K562 (cell line): ENCODE results near the gene KPNA1. TPM values are rescaled to one million over a fixed set of nuclear protein-coding genes. Genes with fewer than 3 reads are reported as not detected.

Source experiments
- ATAC-seq: fragments of 200-7000 bp; cut with Tn5 transposase; 3 replicates; pipeline ENCODE4 v1.9.1; 2020; ENCODE audit warnings: moderate library complexity
- BruUV-seq: library from RNA; stranded (reverse); fragments of 400-500 nt; replicated peaks from 2 replicates; lab custom pipeline; 2021; lab: Mats Ljungman, UMichigan
- CTCF ChIA-PET: fragments of 300-600 bp; formaldehyde crosslinking; extraction: SDS; loops from one replicate; lab custom pipeline; 2021; ENCODE audit warnings: low intra/inter-chr PET ratio; lab: Yijun Ruan, JAX
- POLR2A ChIA-PET: fragments of 300-600, 350-650 bp; sonication (Branson Sonifier 250); formaldehyde crosslinking; extraction: SDS; loops from one replicate; lab custom pipeline; 2021; ENCODE audit warnings: antibody characterized with exemption, inconsistent platforms; lab: Yijun Ruan, JAX
- DNase-seq, 4 experiments: peaks; one replicate each; pipeline versions ENCODE4 v3.0.0 to v3.0.0-alpha.2; 2011 to 2018; ENCODE audit warnings: low spot score in 3 of 4, mixed read lengths in 3 of 4; ENCODE audit errors: extremely low read depth in 1 of 4
- FAIRE-seq: peaks from 2 replicates; lab custom pipeline; 2011; peaks lifted over from hg19 to GRCh38; lab: Jason Lieb, UNC
- H2AFZ ChIP-seq: 2 replicates; pipeline ENCODE4 v1.6.0; 2011; ENCODE audit warnings: low read depth, low read length, control low read depth, inconsistent platforms
- H3K27ac ChIP-seq: fragments of 200-600 bp; 3 replicates; pipeline ENCODE4 v1.8.0; 2011; ENCODE audit warnings: low read depth, mild to moderate bottlenecking, control low read depth, inconsistent platforms, low read length, moderate library complexity, mixed read lengths; ENCODE audit errors: extremely low read depth
- H3K27me3 ChIP-seq, 2 experiments: fragments of 300-600 bp in 1 of 2; 2 replicates in 1 of 2; 3 replicates in 1 of 2; pipeline versions ENCODE4 v1.6.0 to v1.8.0; 2011; ENCODE audit warnings: inconsistent platforms in 2 of 2, low read length in 2 of 2, mild to moderate bottlenecking in 1 of 2, mixed read lengths in 1 of 2, moderate library complexity in 1 of 2; ENCODE audit not compliant: control insufficient read depth in 2 of 2, insufficient read depth in 2 of 2
- H3K36me3 ChIP-seq: fragments of 300-600 bp; 3 replicates; pipeline ENCODE4 v1.8.0; 2011; ENCODE audit warnings: mild to moderate bottlenecking, low read length, inconsistent platforms; ENCODE audit not compliant: control insufficient read depth, insufficient read depth
- H3K4me1 ChIP-seq, 2 experiments: fragments of 200-600 bp in 1 of 2; replicated peaks in 1 of 2; 2 replicates in 1 of 2; 3 replicates in 1 of 2; pipeline versions ENCODE4 v1.5.1 to v1.8.0; 2011; ENCODE audit warnings: inconsistent platforms in 2 of 2, low read length in 2 of 2, mild to moderate bottlenecking in 1 of 2, mixed read lengths in 1 of 2, moderate library complexity in 1 of 2; ENCODE audit not compliant: control insufficient read depth in 2 of 2, insufficient read depth in 2 of 2
- H3K4me2 ChIP-seq: 2 replicates; pipeline ENCODE4 v1.6.1; 2011; ENCODE audit warnings: low read length, control low read depth, inconsistent platforms, mixed read lengths; ENCODE audit not compliant: insufficient read depth
- H3K4me3 ChIP-seq: fragments of 200-600 bp; sonication (generic), shearing (Covaris generic); 2 replicates; pipeline ENCODE4 v1.5.1; 2016; ENCODE audit warnings: control low read depth, inconsistent platforms
- H3K79me2 ChIP-seq: fragments of 200-600 bp; 3 replicates; pipeline ENCODE4 v1.8.0; 2011; ENCODE audit warnings: low read length, inconsistent platforms; ENCODE audit not compliant: control insufficient read depth, insufficient read depth
- H3K9ac ChIP-seq, 2 experiments: 2 replicates each; pipeline versions ENCODE4 v1.6.0 to v1.6.1; 2011; ENCODE audit warnings: low read depth in 2 of 2, low read length in 2 of 2, control low read depth in 1 of 2, inconsistent platforms in 1 of 2, mild to moderate bottlenecking in 1 of 2, mixed read lengths in 1 of 2; ENCODE audit not compliant: insufficient read depth in 1 of 2
- H3K9me1 ChIP-seq: one replicate; pipeline ENCODE4 v1.6.0; 2011; ENCODE audit warnings: inconsistent platforms, mild to moderate bottlenecking, low read length, moderate library complexity; ENCODE audit not compliant: control insufficient read depth, insufficient read depth
- H3K9me3 ChIP-seq: replicated peaks from 2 replicates; pipeline ENCODE4 v1.5.1; 2011; ENCODE audit warnings: low read depth, low read length, inconsistent platforms; ENCODE audit not compliant: control insufficient read depth, insufficient read depth
- H4K20me1 ChIP-seq: replicated peaks from 2 replicates; pipeline ENCODE4 v1.6.1; 2011; ENCODE audit warnings: low read length, inconsistent platforms, mixed read lengths; ENCODE audit not compliant: control insufficient read depth, insufficient read depth
- BCLAF1 ChIP-seq, 2 experiments: fragments of 450-650 bp in 1 of 2; IDR thresholded peaks; 2 replicates each; pipeline ENCODE4 v1.6.1; 2011 to 2017; ENCODE audit warnings: low read depth in 2 of 2, antibody characterized with exemption in 1 of 2, borderline replicate concordance in 1 of 2, low read length in 1 of 2, mild to moderate bottlenecking in 1 of 2, mixed read lengths in 1 of 2; ENCODE audit not compliant: control insufficient read depth in 1 of 2
- CREB5 ChIP-seq: fragments of 250-450 bp; sonication (Bioruptor Pico); IDR thresholded peaks from 2 replicates; pipeline ENCODE4 v1.5.0; 2020; ENCODE audit warnings: mild to moderate bottlenecking
- DIDO1 ChIP-seq: fragments of 450-650 bp; IDR thresholded peaks from 2 replicates; pipeline ENCODE4 v1.6.1; 2016; ENCODE audit warnings: low read depth, missing biosample characterization, missing genetic modification characterization
- EZH2 ChIP-seq: IDR thresholded peaks from 2 replicates; pipeline ENCODE4 v1.6.1; 2012; ENCODE audit warnings: low read depth, mild to moderate bottlenecking, inconsistent platforms, low read length, borderline replicate concordance
- GATA2 ChIP-seq: sonication (generic); formaldehyde crosslinking; IDR thresholded peaks from 2 replicates; pipeline ENCODE4 v1.4.0; 2020; ENCODE audit warnings: mild to moderate bottlenecking, missing genetic modification reagents
- KLF6 ChIP-seq: fragments of 250-450 bp; sonication (Bioruptor Pico); IDR thresholded peaks from 2 replicates; pipeline ENCODE4 v1.4.0; 2020; ENCODE audit warnings: mild to moderate bottlenecking, moderate library complexity, borderline replicate concordance
- MLLT1 ChIP-seq, 2 experiments: fragments of 450-650 bp; IDR thresholded peaks; 2 replicates each; pipeline ENCODE4 v1.6.1; 2016
- MNT ChIP-seq, 2 experiments: fragments of 450-650 bp; conservative IDR thresholded peaks; 2 replicates each; pipeline ENCODE4 v1.6.1; 2017; ENCODE audit warnings: mild to moderate bottlenecking in 2 of 2, moderate library complexity in 2 of 2
- PCBP2 ChIP-seq: fragments of 200-400 bp; formaldehyde crosslinking; IDR thresholded peaks from 2 replicates; pipeline ENCODE4 v1.6.1; 2018; ENCODE audit warnings: low read length, low read depth, mild to moderate bottlenecking, moderate library complexity; ENCODE audit not compliant: poor library complexity, severe bottlenecking
- RAD51 ChIP-seq: fragments of 450-650 bp; IDR thresholded peaks from 2 replicates; pipeline ENCODE4 v1.7.1; 2016; ENCODE audit warnings: low read depth, mild to moderate bottlenecking, borderline replicate concordance
- ZC3H4 ChIP-seq: sonication (generic); formaldehyde crosslinking; IDR thresholded peaks from 2 replicates; pipeline ENCODE4 v1.9.0; 2021; ENCODE audit warnings: missing genetic modification reagents, borderline replicate concordance
- ZNF584 ChIP-seq: fragments of 200-800 bp; sonication (Bioruptor generic); IDR thresholded peaks from 2 replicates; pipeline ENCODE4 v1.6.1; 2016; ENCODE audit warnings: low read depth, mild to moderate bottlenecking, missing genetic modification characterization, missing compliant biosample characterization
- WGBS: fragments of 100-300 bp; shearing (Covaris generic); methylation state at CpG from one replicate; pipeline ENCODE4 v1.1.6; 2016; ENCODE audit warnings: low coverage, mixed read lengths; ENCODE audit not compliant: insufficient coverage; ENCODE audit errors: missing lambda C conversion rate; 5-methylcytosine and 5-hydroxymethylcytosine counted together
- in situ Hi-C: fragments of 300-500 bp; cut with MboI; formaldehyde crosslinking; loops from 4 replicates; pipeline ENCODE4 v1.15.0; 2018; ENCODE audit warnings: inconsistent platforms, mixed read lengths
- intact Hi-C: fragments of 100-400 bp; cut with micrococcal nuclease; formaldehyde crosslinking; loops from 2 replicates; pipeline ENCODE4 v1.14.2; 2022
- polyA plus RNA-seq, 8 experiments: library from polyadenylated mRNA; depleted of rRNA in 4 of 8; stranded (reverse) in 5 of 8; unstranded in 3 of 8; fragments of >200 nt; fragmentation: Nextera tagmentation in 2 of 8; fragmentation: Illumina TruSeq in 1 of 8; extraction: Ambion mirVana in 2 of 8; extraction: Trizol in 1 of 8; gene quantifications; 2 replicates each; pipeline versions ENCODE4 v1.2.1 to v1.2.3, GENCODE V29; 2011 to 2014; ENCODE audit warnings: inconsistent platforms in 1 of 8, missing spikeins in 1 of 8
- total RNA-seq, 7 experiments: library from RNA; depleted of rRNA in 6 of 7; stranded (reverse); fragments of >200 nt in 6 of 7; fragmentation: Illumina TruSeq in 2 of 7; extraction: Trizol in 2 of 7; gene quantifications; 2 replicates each; pipeline versions ENCODE4 v1.2.1 to v1.2.3, GENCODE V29; 2011 to 2021; ENCODE audit warnings: low replicate concordance in 1 of 7

The KPNA1 gene
- total and polyA plus RNA-seq, 9 of the 15 experiments (the other 6 are each of a cell fraction or from before 2014, with no cell fraction given): 9.3 to 53.8 (median 33.5) TPM

- POLR2A ChIA-PET: no interaction called here
- intact Hi-C loops: no loop called here
- TF ChIP-seq EZH2: no peak
- TF ChIP-seq KLF6 (CRISPR knock-in tag): no peak
- no peak for TF ChIP-seq CREB5
- TF ChIP-seq GATA2: no peak
- no peak for TF ChIP-seq RAD51
- no peak for TF ChIP-seq MNT (conservative IDR thresholded peaks at IDR 0.05)
- no peak for TF ChIP-seq DIDO1
- no peak for TF ChIP-seq ZC3H4 (CRISPR knock-in tag)
- TF ChIP-seq MLLT1 (IDR thresholded peaks at IDR 0.05): no peak
- no peak for TF ChIP-seq ZNF584
- TF ChIP-seq BCLAF1 (IDR thresholded peaks at IDR 0.05; ENCODE audit: borderline replicate concordance in 1 of 2, control insufficient read depth in 1 of 2, low read depth in 2 of 2, low read length in 1 of 2): no peak
- no peak for TF ChIP-seq PCBP2
Observed at GRCh38 chr3:122398920-122399319, 115.8 kb downstream of the KPNA1 start.

More at GRCh38 chr3:122398920-122399319, 115.8 kb downstream of the KPNA1 start:
- CTCF ChIA-PET: no interaction called here
- Histone ChIP-seq H3K79me2 (peaks cover 8% of the 10 kb centered on the region), H3K9me1 (no peaks in the 10 kb centered on the region), H3K9ac (no peak overlapping the region), H3K4me3 (no peak overlapping the region), H2AFZ (no peak overlapping the region), H3K9me3 (no peaks in the 10 kb centered on the region), H3K4me1 (no peaks in the 10 kb centered on the region; a peak in 1 of 5 replicates), H3K27ac (no peak overlapping the region), H4K20me1 (no peaks in the 10 kb centered on the region), H3K4me2 (no peak overlapping the region), H3K36me3 (peaks cover 17% of the 10 kb centered on the region), H3K27me3 (no peaks in the 10 kb centered on the region)
- no peak for FAIRE-seq
- 94% methylated on average over 2 of the region's 2 CpGs for WGBS
- DNase-seq: no peak
- in situ Hi-C loops: loop anchor here (10.0 kb wide), 1 partner anchor 286 kb away; the partner anchor contains the start of gene PARP14
- no peak for ATAC-seq
- no TSS peak for BruUV-seq
